GM21576 (cell line): ENCODE results near the gene NTMT1.

Source experiments
- ATAC-seq: cut with Tn5 transposase; IDR thresholded peaks from one replicate; pipeline ENCODE4 v1.9.1; 2021; ENCODE audit warnings: mild to moderate bottlenecking, moderate library complexity; ENCODE audit not compliant: unreplicated experiment

NTMT1 gene

GRCh38 chr9:129613520-129614175, 12.3 kb upstream of the NTMT1 start:
- ATAC-seq: no peak

- ATAC-seq: no peak
These were observed 11.0 kb upstream of the NTMT1 start for GRCh38 chr9:129614932-129615331.

GRCh38 chr9:129615407-129616285, 10.3 kb upstream of the NTMT1 start:
- ATAC-seq: no peak

DNA sequence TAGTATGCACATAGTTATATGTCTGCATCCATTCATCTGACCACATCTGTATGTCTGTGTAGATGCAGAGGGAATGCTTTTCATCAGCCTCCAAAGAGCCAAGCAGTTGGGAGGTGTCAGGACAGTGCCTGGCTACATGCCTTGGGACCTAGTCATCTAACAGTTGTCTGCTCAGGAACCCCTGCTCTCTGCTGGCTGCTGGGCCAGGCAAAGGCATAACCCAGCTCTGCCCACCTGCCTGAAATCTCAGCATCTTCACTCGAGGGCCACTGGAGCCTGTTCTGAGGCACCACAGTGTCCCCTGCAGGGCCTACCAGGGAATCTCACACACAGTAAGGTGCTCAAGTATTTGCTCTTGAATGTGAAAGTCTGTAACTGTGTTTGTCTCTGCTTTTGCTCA, 8.8 kb upstream of the NTMT1 start:
- no peak for ATAC-seq

DNA sequence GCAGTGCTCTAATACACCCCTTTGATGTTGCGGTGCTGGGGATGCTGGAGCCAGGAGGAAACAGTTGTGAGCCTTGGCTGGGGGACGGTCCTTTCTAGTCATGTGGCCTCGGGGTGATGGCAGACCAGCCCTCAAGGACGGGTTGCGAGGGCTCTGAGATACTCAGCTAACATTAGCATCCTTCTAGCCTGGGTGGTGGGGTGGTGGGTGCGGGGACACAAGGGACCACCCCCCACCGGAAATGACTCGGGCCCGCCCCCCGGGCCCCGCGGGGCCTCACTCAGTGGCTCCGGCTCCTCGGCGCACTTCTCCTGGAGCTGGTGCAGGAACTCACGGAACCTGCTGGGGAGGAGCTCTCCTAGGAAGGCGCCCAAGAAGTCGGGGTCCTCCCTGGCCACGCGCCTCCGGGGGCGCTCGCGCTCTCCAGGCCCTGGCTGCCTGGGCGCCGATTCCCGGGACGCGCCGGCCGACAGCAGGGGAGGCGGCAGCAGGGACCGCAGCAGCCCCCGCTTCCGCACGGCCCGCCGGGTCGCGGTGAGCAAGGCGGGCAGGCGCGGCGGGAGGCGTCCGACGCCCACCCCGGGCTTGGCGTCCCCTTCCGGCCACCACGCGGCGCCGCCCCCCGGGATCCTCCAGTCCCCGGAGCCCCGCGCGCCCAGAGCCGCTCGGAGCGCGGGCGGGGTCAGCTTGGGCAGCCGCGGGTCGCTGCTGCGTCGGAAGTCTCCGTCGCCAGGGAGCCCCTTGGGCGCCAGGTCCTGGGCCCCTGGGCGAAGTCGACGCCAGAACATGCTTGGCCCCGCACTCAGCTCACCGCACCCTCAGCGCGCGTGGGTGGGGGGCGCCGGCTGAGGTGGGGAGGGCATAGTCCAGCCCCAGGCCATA, 5.9 kb upstream of the NTMT1 start:
- ATAC-seq: no peak

GRCh38 chr9:129620669-129621295, 5.2 kb upstream of the NTMT1 start, which contains the start of gene C9orf50:
Gene C9orf50, minus strand, starts transcription at chr9:129621101. Its CDS starts 527 bp downstream, at chr9:129620574.
- ATAC-seq: no peak

DNA sequence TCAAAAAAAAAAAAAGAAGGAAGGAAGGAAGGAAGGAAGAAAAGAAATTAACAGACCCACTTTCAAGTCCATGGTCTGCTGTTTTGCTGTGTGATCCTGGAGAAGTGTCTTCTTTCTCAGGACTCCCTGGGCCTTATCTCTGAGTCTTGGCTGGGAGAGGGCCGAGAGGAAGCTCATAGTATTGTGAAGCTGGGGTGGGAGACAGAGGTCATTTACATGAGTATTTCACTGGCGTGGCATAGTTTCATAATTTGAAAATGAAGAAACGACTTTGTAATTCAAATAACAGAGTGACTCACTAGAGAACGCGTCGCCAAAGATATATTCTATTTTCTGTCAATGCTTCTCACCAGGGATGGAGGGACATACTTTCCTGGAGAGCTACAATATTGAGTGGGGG, 2.6 kb upstream of the NTMT1 start:
- ATAC-seq: no peak

- no peak for ATAC-seq
These were observed 1.7 kb upstream of the NTMT1 start for GRCh38 chr9:129624168-129624759.

DNA sequence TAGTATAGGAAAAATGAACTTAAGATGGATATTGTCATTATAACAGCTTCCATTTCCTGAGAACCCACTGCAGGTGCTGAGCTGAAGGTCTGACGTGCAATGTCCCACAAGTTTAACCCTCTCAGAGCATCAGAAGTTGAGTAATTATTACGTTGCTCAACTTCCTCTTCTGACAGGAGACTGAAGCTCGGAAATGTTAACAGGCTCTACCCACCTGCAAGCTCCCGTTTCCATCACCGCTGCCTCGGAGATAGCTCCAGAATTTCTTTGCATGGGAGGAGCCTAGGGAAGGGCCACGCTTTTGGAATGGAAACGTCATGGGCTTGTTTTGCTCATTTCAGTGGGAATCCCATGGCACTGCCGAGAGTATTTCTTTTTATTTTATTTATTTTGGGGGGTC, 1.0 kb upstream of the NTMT1 start:
- no peak for ATAC-seq

- no peak for ATAC-seq
These were observed 792 bp downstream of the NTMT1 start for GRCh38 chr9:129626625-129627284.

GRCh38 chr9:129627556-129628440, 1.8 kb downstream of the NTMT1 start:
- ATAC-seq: no peak

GRCh38 chr9:129628709-129629108, 2.7 kb downstream of the NTMT1 start:
- ATAC-seq: no peak

DNA sequence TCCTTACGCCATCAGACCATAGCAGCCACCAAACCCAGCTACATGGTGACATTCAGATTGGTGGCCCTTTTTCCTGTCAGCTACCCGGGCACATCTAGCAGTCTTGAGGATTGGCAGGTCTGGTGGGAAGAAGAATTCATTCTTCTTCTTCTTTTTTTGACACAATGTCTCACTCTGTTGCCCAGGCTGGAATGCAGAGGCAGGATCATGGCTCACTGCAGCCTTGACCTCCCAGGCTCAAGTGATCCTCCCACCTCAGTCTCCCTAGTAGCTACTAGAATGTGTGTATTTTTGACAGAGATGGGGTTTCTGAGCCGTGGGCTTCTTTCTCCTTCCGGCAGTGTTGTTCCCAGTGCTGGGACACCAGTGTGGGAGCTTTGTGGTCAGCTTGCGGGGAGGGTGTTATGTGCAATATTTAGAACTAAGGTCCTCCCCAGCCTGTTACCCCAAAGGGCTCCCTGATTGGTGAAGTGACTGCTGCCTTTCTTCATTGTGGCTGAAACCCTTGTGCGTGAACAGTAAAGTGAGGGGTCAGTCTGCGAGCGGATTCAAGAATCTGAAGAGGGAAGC, 3.4 kb downstream of the NTMT1 start:
- ATAC-seq: no peak

DNA sequence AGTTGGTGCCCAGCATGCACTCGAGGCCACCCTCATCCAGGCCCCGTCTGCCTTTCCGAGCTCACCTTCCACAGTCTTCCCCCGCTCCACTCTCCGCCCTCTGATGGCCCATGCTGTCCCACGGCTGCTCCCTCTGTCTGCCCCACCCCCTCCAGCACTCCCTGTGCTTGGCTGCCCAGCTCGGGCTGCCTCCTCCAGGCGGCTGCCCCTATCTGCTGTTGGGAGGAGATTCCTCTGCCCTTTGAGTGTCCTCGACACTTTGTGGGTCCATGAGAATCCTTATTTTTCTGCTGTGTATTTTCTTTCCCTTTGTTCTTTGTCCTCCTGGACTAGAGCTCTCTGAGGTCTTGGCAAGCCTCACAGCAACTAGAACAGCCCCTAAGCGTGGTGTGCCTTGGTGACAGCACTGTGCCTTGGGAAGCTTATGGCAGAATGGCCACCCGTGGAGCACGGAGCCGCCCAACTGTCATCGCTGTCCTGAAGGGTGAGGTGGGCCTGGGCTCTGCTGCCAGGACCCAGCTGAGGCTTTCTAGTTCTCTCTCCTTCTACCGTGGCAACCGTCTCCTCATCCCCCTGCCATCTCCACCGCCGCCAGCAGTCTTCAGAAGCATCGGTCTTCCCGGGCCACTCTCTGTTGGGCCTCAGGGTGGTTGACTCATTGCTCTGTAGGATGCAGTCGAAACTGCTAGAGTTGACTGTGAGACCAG, 5.2 kb downstream of the NTMT1 start:
- ATAC-seq: no peak

DNA sequence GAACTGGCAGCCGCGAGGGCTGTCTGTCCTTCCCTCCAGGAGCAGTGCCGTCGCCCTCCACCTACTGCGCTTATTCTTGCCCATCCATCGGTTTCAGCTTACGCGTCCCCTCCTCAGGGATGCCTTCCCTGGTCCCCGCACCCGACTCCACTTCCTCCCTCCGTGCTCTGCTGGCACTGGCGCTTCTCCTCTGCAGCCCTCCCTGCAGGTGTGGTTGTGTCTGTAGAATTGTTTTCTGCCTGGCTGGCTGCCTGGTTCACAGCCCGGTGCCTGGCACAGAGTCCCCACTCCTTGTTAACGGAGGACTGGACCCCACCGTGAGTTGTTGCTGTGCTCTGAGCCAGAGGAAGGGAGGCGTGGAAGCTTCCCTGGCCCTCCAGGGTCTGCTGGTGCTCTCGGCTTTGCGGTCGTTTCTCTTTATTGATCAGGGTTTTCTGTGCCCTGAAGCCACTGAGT, 5.7 kb downstream of the NTMT1 start:
- no peak for ATAC-seq

DNA sequence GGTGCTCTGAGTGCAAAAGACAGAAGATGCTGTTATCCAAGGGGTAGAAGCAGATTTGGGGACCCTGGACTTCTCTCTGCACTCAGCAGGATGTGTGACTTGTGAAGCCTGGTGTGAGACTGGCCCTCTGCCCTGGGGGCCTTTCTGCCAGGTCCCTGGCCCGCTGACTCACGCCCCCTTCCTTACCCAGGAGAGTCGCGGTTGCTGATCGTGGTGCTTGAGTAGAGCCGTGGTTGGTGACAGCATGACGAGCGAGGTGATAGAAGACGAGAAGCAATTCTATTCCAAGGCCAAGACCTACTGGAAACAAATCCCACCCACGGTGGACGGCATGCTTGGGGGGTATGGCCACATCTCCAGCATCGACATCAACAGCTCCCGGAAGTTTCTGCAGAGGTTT, 6.5 kb downstream of the NTMT1 start:
- ATAC-seq: no peak

- no peak for ATAC-seq
These were observed 7.2 kb downstream of the NTMT1 start for GRCh38 chr9:129633207-129633606.

- no peak for ATAC-seq
These were observed 7.9 kb downstream of the NTMT1 start for GRCh38 chr9:129633848-129634247.
